Progenitor cell of endocrine pancreas (in vitro differentiated cells): Measurements from ENCODE around the gene HNRNPAB. TPM values are rescaled to one million over a fixed set of nuclear protein-coding genes. Genes with fewer than 3 reads are reported as not detected.
"Not testable (repeated sequence)": the region's sequence is repeated elsewhere in the genome, so short reads cannot be mapped to it uniquely, and the experiment has no call there.

Experiments used
- DNase-seq: peaks from one replicate; pipeline ENCODE4 v3.0.0; 2021; ENCODE audit warnings: low spot score; ENCODE audit not compliant: unreplicated experiment
- H3K27ac Mint-ChIP-seq: 2 replicates; pipeline ENCODE4 v1.8.0; 2021; ENCODE audit warnings: mild to moderate bottlenecking, moderate library complexity, mixed read lengths
- H3K27me3 Mint-ChIP-seq: 2 replicates; pipeline ENCODE4 v1.8.0; 2021; ENCODE audit warnings: mixed read lengths
- H3K36me3 Mint-ChIP-seq: 2 replicates; pipeline ENCODE4 v1.8.0; 2022; ENCODE audit warnings: mixed read lengths; ENCODE audit not compliant: insufficient read depth
- H3K4me1 Mint-ChIP-seq: 2 replicates; pipeline ENCODE4 v1.8.0; 2021; ENCODE audit warnings: low read depth, mixed read lengths
- H3K4me3 Mint-ChIP-seq: 2 replicates; pipeline ENCODE4 v1.8.0; 2021; ENCODE audit warnings: low read depth, mild to moderate bottlenecking, moderate library complexity, mixed read lengths
- H3K9me3 Mint-ChIP-seq: 2 replicates; pipeline ENCODE4 v1.8.0; 2021; ENCODE audit warnings: low read depth, mixed read lengths
- total RNA-seq: library from RNA; stranded (reverse); gene quantifications from 2 replicates; pipeline ENCODE4 v1.2.1, GENCODE V29; 2021
- TF ChIP-seq, protein P1 (sequence below): fragments of 200-600 bp; sonication (generic); IDR thresholded peaks from one replicate; pipeline ENCODE4 v1.5.0; 2021; ENCODE audit warnings: antibody characterized with exemption, mild to moderate bottlenecking; ENCODE audit not compliant: unreplicated experiment

The HNRNPAB gene
- total RNA-seq, 1 donor from 2014 or later: 214 TPM

DNA sequence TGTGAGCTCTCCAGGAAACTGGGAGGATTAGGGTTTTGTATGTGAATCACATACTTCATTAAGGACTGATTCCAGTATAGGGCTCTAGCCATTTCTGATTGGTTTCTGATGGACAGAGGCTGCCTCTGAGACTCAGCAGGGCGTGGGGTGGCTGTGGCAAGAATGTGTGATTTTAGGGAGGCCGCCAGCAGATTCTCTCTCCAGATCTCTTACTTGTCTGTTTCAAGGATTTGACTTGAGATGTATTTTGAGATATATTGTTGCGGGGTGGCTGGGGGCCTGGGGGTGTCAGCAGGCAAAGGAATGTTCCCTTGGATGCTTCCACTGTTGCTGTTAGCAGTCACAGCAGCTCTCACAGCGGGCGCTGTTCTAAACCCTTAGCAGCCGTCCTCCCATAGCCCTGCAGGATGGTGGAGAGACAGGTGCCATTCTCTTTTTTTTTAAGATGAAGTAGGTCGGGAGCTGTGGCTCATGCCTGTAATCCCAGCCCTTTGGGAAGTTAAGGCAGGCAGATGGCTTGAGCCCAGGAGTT, 8.0 kb upstream of the HNRNPAB start:
- no peaks in the 10 kb centered on the region for H3K4me1 Mint-ChIP-seq
- no peak overlapping the region for H3K27ac Mint-ChIP-seq
- no peak for DNase-seq
- H3K9me3 Mint-ChIP-seq: peaks cover 3% of the 10 kb centered on the region
- TF ChIP-seq, protein P1, sequence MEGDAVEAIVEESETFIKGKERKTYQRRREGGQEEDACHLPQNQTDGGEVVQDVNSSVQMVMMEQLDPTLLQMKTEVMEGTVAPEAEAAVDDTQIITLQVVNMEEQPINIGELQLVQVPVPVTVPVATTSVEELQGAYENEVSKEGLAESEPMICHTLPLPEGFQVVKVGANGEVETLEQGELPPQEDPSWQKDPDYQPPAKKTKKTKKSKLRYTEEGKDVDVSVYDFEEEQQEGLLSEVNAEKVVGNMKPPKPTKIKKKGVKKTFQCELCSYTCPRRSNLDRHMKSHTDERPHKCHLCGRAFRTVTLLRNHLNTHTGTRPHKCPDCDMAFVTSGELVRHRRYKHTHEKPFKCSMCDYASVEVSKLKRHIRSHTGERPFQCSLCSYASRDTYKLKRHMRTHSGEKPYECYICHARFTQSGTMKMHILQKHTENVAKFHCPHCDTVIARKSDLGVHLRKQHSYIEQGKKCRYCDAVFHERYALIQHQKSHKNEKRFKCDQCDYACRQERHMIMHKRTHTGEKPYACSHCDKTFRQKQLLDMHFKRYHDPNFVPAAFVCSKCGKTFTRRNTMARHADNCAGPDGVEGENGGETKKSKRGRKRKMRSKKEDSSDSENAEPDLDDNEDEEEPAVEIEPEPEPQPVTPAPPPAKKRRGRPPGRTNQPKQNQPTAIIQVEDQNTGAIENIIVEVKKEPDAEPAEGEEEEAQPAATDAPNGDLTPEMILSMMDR: no peak
- H3K36me3 Mint-ChIP-seq: peaks cover 2% of the 10 kb centered on the region
- H3K27me3 Mint-ChIP-seq: peaks cover 23% of the 10 kb centered on the region
- no peak overlapping the region for H3K4me3 Mint-ChIP-seq

DNA sequence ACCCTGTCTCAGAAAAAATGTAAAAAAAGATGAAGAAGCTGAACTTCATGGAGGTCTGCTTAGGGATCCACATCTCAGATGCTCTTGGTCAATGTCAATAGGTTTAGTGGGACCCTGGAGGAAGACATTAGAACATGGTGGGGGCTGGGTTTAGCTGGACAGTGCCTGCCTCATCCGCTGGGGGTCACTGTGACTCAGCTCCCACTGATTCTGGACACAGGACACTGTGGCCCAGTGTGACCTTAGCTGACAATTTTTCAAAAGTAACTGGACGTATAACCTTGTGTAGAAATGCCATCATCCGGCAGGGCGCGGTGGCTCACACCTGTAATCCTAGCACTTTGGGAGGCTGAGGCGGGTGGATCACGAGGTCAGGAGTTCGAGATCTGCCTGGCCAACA, 7.3 kb upstream of the HNRNPAB start:
- no peak overlapping the region for H3K4me3 Mint-ChIP-seq
- no peak for DNase-seq
- no peak overlapping the region for H3K27ac Mint-ChIP-seq
- H3K27me3 Mint-ChIP-seq: peaks cover 23% of the 10 kb centered on the region
- H3K36me3 Mint-ChIP-seq: peaks cover 2% of the 10 kb centered on the region
- H3K4me1 Mint-ChIP-seq: no peaks in the 10 kb centered on the region
- TF ChIP-seq, protein P1: peak; percentile 39
- peaks cover 3% of the 10 kb centered on the region for H3K9me3 Mint-ChIP-seq

DNA sequence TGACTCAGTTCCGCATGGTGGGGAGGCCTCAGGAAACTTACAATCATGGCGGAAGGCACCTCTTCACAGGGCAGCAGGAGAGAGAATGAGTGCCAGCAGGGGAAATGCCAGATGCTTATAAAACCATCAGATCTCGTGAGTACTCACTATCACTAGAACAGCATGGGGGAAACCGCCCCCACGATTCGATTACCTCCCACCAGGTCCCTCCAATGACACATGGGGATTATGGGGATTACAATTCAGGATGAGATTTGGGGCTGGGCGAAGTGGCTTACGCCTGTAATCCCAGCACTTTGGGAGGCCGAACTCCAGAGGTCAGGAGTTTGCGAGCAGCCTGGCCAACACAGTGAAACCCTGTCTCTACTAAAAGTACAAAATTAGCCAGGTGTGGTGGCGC, 6.2 kb upstream of the HNRNPAB start:
- H3K27ac Mint-ChIP-seq, DNase-seq, H3K9me3 Mint-ChIP-seq: not testable (repeated sequence)

DNA sequence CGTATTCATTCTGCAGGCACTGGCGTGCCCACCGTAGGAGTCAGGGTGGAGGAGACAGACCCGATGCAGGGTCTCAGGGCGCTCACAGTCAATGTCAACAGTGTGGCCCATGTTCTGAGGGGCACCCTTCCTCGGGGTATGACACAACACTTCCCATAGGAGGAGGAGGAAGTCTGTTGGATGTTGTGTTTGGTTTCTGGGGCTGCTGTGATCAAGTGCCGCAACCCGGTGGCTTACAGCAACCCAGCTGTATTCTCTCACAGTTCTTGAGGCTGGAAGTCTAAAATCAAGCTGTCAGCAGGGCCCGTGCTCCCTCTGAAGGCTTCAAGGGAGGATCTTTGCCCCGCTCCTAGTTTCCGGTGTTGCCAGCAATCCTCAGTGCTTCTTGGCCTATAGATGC, 5.6 kb upstream of the HNRNPAB start:
- Mint-ChIP-seq H3K36me3 (no peaks in the 10 kb centered on the region), H3K4me1 (no peaks in the 10 kb centered on the region), H3K27me3 (peaks cover 16% of the 10 kb centered on the region), H3K27ac (no peak overlapping the region), H3K9me3 (no peaks in the 10 kb centered on the region), H3K4me3 (no peak overlapping the region)
- TF ChIP-seq, protein P1: no peak
- no peak for DNase-seq

More for the DNA sequence above, 6.2 kb upstream of the HNRNPAB start:
- peaks cover 19% of the 10 kb centered on the region for H3K27me3 Mint-ChIP-seq
- H3K4me1 Mint-ChIP-seq, H3K4me3 Mint-ChIP-seq, H3K36me3 Mint-ChIP-seq: not testable (repeated sequence)

DNA sequence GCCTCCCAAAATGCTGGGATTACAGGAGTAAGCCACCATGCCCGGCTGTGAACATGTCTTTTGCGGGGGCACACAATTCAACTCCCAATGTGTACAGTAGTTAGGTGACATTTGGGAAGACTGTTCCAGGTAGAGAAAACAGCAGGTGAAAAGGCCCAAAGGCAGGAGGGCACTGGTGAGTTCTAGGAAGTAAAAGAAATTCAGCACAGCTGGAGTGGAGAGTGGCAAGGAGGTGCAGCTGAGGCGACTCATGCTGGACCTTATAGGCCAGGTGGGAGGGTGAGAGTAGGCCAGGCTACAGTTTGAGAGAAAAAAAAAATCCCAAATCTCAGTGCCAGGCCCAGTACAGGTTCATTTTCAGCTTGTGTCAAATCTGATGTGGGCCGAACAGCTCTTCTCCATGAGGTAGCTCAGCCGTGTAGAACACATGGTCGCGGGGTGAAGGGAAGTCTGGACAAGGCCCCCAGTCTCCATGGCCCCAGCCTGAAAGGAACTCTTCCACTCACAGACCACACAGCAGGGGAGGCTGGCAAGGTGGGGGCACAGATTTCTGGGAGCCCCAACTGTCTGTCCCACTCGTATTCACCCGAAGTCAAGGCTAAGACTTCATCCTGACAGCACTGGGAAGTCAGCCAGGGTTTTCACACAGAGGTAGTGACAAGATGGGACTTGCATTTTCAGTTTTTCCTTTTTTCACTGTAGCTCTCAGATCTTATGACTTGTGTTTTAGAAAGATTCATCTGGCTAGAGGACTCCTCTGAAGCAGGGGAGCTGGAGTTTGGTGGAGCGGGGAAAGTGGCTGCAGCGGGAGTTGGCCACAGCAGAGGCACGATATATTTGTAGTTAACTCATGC, 4.5 kb upstream of the HNRNPAB start:
- H3K27me3 Mint-ChIP-seq: peaks cover 6% of the 10 kb centered on the region
- no peak overlapping the region for H3K4me3 Mint-ChIP-seq
- H3K9me3 Mint-ChIP-seq: no peaks in the 10 kb centered on the region
- TF ChIP-seq, protein P1: no peak
- H3K4me1 Mint-ChIP-seq: peaks cover 2% of the 10 kb centered on the region
- peaks cover 2% of the 10 kb centered on the region for H3K36me3 Mint-ChIP-seq
- no peak for DNase-seq
- H3K27ac Mint-ChIP-seq: peak overlapping the region; percentile 27
